ENCODE data around the gene CHST13. TPM values are rescaled to one million over a fixed set of nuclear protein-coding genes. Genes with fewer than 3 reads are reported as not detected.

Gene CHST13
- total RNA-seq, 1 donor from 2014 or later = not detected

GRCh38 chr3:126537730-126538281 lies 13.9 kb downstream of the CHST13 start:
- Mint-ChIP-seq H3K36me3 (ENCODE audit: low read depth) (no peaks in the 10 kb centered on the region), H3K27me3 (ENCODE audit: low read depth) (peaks cover 10% of the 10 kb centered on the region), H3K9me3 (no peaks in the 10 kb centered on the region), H3K27ac (no peak overlapping the region), H3K4me1 (ENCODE audit: low read depth) (peaks cover 10% of the 10 kb centered on the region), H3K4me3 (ENCODE audit: low read depth) (no peak overlapping the region)
- DNase-seq (ENCODE audit: low spot score) = no peak
- intact Hi-C loops (cut with micrococcal nuclease) = no loop called here

- intact Hi-C loops (cut with micrococcal nuclease) = no loop called here
- Mint-ChIP-seq H3K4me1 (ENCODE audit: low read depth) (peaks cover 10% of the 10 kb centered on the region), H3K9me3 (no peaks in the 10 kb centered on the region), H3K27me3 (ENCODE audit: low read depth) (peaks cover 10% of the 10 kb centered on the region), H3K36me3 (ENCODE audit: low read depth) (no peaks in the 10 kb centered on the region), H3K27ac (no peak overlapping the region), H3K4me3 (ENCODE audit: low read depth) (no peak overlapping the region)
- DNase-seq (ENCODE audit: low spot score) = no peak
These were observed 14.4 kb downstream of the CHST13 start for GRCh38 chr3:126538316-126538715.

GRCh38 chr3:126538966-126539365 lies 15.0 kb downstream of the CHST13 start:
- intact Hi-C loops (cut with micrococcal nuclease) = no loop called here
- no peaks in the 10 kb centered on the region for H3K9me3 Mint-ChIP-seq
- H3K27me3 Mint-ChIP-seq (ENCODE audit: low read depth) = peaks cover 4% of the 10 kb centered on the region
- no peaks in the 10 kb centered on the region for H3K36me3 Mint-ChIP-seq (ENCODE audit: low read depth)
- H3K27ac Mint-ChIP-seq = no peak overlapping the region
- no peak for DNase-seq (ENCODE audit: low spot score)
- H3K4me1 Mint-ChIP-seq (ENCODE audit: low read depth) = peaks cover 10% of the 10 kb centered on the region
- H3K4me3 Mint-ChIP-seq (ENCODE audit: low read depth) = no peak overlapping the region

- Mint-ChIP-seq H3K27ac (no peak overlapping the region), H3K4me3 (ENCODE audit: low read depth) (no peak overlapping the region), H3K36me3 (ENCODE audit: low read depth) (no peaks in the 10 kb centered on the region), H3K9me3 (no peaks in the 10 kb centered on the region), H3K27me3 (ENCODE audit: low read depth) (no peaks in the 10 kb centered on the region), H3K4me1 (ENCODE audit: low read depth) (peaks cover 10% of the 10 kb centered on the region)
- intact Hi-C loops (cut with micrococcal nuclease) = no loop called here
- DNase-seq (ENCODE audit: low spot score) = no peak
These were observed 15.7 kb downstream of the CHST13 start for GRCh38 chr3:126539558-126540250.

GRCh38 chr3:126540342-126540849 lies 16.4 kb downstream of the CHST13 start:
- Mint-ChIP-seq H3K36me3 (ENCODE audit: low read depth) (no peaks in the 10 kb centered on the region), H3K27ac (no peak overlapping the region), H3K4me3 (ENCODE audit: low read depth) (no peak overlapping the region), H3K4me1 (ENCODE audit: low read depth) (peaks cover 10% of the 10 kb centered on the region), H3K27me3 (ENCODE audit: low read depth) (no peaks in the 10 kb centered on the region), H3K9me3 (no peaks in the 10 kb centered on the region)
- intact Hi-C loops (cut with micrococcal nuclease) = no loop called here
- DNase-seq (ENCODE audit: low spot score) = no peak

GRCh38 chr3:126540951-126541627 lies 17.1 kb downstream of the CHST13 start:
- no peaks in the 10 kb centered on the region for H3K27me3 Mint-ChIP-seq (ENCODE audit: low read depth)
- no peak overlapping the region for H3K4me3 Mint-ChIP-seq (ENCODE audit: low read depth)
- H3K9me3 Mint-ChIP-seq = no peaks in the 10 kb centered on the region
- no peaks in the 10 kb centered on the region for H3K36me3 Mint-ChIP-seq (ENCODE audit: low read depth)
- no peak overlapping the region for H3K27ac Mint-ChIP-seq
- DNase-seq (ENCODE audit: low spot score) = no peak
- H3K4me1 Mint-ChIP-seq (ENCODE audit: low read depth) = peaks cover 10% of the 10 kb centered on the region
- intact Hi-C loops (cut with micrococcal nuclease) = no loop called here

GRCh38 chr3:126541628-126542339 lies 17.8 kb downstream of the CHST13 start:
- H3K27ac Mint-ChIP-seq = no peak overlapping the region
- intact Hi-C loops (cut with micrococcal nuclease) = no loop called here
- H3K9me3 Mint-ChIP-seq = no peaks in the 10 kb centered on the region
- no peaks in the 10 kb centered on the region for H3K36me3 Mint-ChIP-seq (ENCODE audit: low read depth)
- peaks cover 10% of the 10 kb centered on the region for H3K4me1 Mint-ChIP-seq (ENCODE audit: low read depth)
- DNase-seq (ENCODE audit: low spot score) = no peak
- H3K27me3 Mint-ChIP-seq (ENCODE audit: low read depth) = no peaks in the 10 kb centered on the region
- H3K4me3 Mint-ChIP-seq (ENCODE audit: low read depth) = no peak overlapping the region

GRCh38 chr3:126542340-126543241 lies 18.6 kb downstream of the CHST13 start:
- Mint-ChIP-seq H3K27me3 (ENCODE audit: low read depth) (no peaks in the 10 kb centered on the region), H3K9me3 (no peaks in the 10 kb centered on the region), H3K4me3 (ENCODE audit: low read depth) (no peak overlapping the region), H3K4me1 (ENCODE audit: low read depth) (peaks cover 10% of the 10 kb centered on the region), H3K36me3 (ENCODE audit: low read depth) (no peaks in the 10 kb centered on the region), H3K27ac (no peak overlapping the region)
- intact Hi-C loops (cut with micrococcal nuclease) = no loop called here
- no peak for DNase-seq (ENCODE audit: low spot score)

GRCh38 chr3:126543457-126544061 lies 19.6 kb downstream of the CHST13 start:
- no peak overlapping the region for H3K27ac Mint-ChIP-seq
- H3K27me3 Mint-ChIP-seq (ENCODE audit: low read depth) = no peaks in the 10 kb centered on the region
- intact Hi-C loops (cut with micrococcal nuclease) = no loop called here
- H3K36me3 Mint-ChIP-seq (ENCODE audit: low read depth) = no peaks in the 10 kb centered on the region
- H3K9me3 Mint-ChIP-seq = no peaks in the 10 kb centered on the region
- no peak for DNase-seq (ENCODE audit: low spot score)
- H3K4me3 Mint-ChIP-seq (ENCODE audit: low read depth) = no peak overlapping the region
- H3K4me1 Mint-ChIP-seq (ENCODE audit: low read depth) = peaks cover 10% of the 10 kb centered on the region

- H3K36me3 Mint-ChIP-seq (ENCODE audit: low read depth) = no peaks in the 10 kb centered on the region
- H3K27me3 Mint-ChIP-seq (ENCODE audit: low read depth) = no peaks in the 10 kb centered on the region
- H3K4me1 Mint-ChIP-seq (ENCODE audit: low read depth) = peaks cover 10% of the 10 kb centered on the region
- H3K4me3 Mint-ChIP-seq (ENCODE audit: low read depth) = no peak overlapping the region
- DNase-seq (ENCODE audit: low spot score) = no peak
- intact Hi-C loops (cut with micrococcal nuclease) = no loop called here
- H3K9me3 Mint-ChIP-seq = no peaks in the 10 kb centered on the region
- H3K27ac Mint-ChIP-seq = no peak overlapping the region
These were observed 20.8 kb downstream of the CHST13 start for GRCh38 chr3:126544596-126545281.

GRCh38 chr3:126545544-126545943 lies 21.6 kb downstream of the CHST13 start:
- peaks cover 5% of the 10 kb centered on the region for H3K4me1 Mint-ChIP-seq (ENCODE audit: low read depth)
- H3K36me3 Mint-ChIP-seq (ENCODE audit: low read depth) = no peaks in the 10 kb centered on the region
- DNase-seq (ENCODE audit: low spot score) = no peak
- no peak overlapping the region for H3K4me3 Mint-ChIP-seq (ENCODE audit: low read depth)
- intact Hi-C loops (cut with micrococcal nuclease) = no loop called here
- no peaks in the 10 kb centered on the region for H3K27me3 Mint-ChIP-seq (ENCODE audit: low read depth)
- H3K9me3 Mint-ChIP-seq = no peaks in the 10 kb centered on the region
- no peak overlapping the region for H3K27ac Mint-ChIP-seq
